Ovary (tissue), 9 donors: ENCODE data around the gene ITPKC. TPM values are rescaled to one million over a fixed set of nuclear protein-coding genes. Genes with fewer than 3 reads are reported as not detected.

Source experiments
- DNase-seq, 5 donors: peaks; one replicate each; pipeline ENCODE4 v3.0.0-alpha.2; 2019 to 2020
- H3K27ac ChIP-seq, 2 donors: fragments of 200-600 bp; one replicate each; pipeline versions ENCODE4 v1.5.1 to v1.8.0; 2019 to 2022
- H3K27me3 ChIP-seq: fragments of 200-600 bp; one replicate; pipeline ENCODE4 v1.8.0; 2022
- H3K36me3 ChIP-seq: fragments of 200-600 bp; sonication (generic); one replicate; pipeline ENCODE4 v1.5.1; 2019
- H3K4me1 ChIP-seq: one replicate; pipeline ENCODE4 v1.8.1; 2013; ENCODE audit warnings: mild to moderate bottlenecking, moderate library complexity; ENCODE audit not compliant: insufficient read depth
- H3K4me3 ChIP-seq: fragments of 200-600 bp; sonication (generic); one replicate; pipeline ENCODE4 v1.5.1; 2017
- H3K9me3 ChIP-seq, 2 donors: fragments of 200-600 bp in 1 of 2; sonication (generic) in 1 of 2; one replicate each; pipeline versions ENCODE4 v1.5.1 to v1.8.1; 2013 to 2019; ENCODE audit warnings: mild to moderate bottlenecking in 1 of 2, moderate library complexity in 1 of 2
- CTCF ChIP-seq, 3 donors: fragments of 450-650 bp in 2 of 3; fragments of 200-600 bp in 1 of 3; IDR thresholded peaks; one replicate each; pipeline versions ENCODE4 v1.5.1 to v1.8.0; 2016 to 2022; ENCODE audit warnings: antibody characterized with exemption in 3 of 3, mild to moderate bottlenecking in 1 of 3
- EP300 ChIP-seq: sonication (generic); formaldehyde crosslinking; IDR thresholded peaks from one replicate; pipeline ENCODE4 v1.6.1; 2017; ENCODE audit warnings: antibody characterized with exemption
- POLR2A ChIP-seq: fragments of 450-650 bp; IDR thresholded peaks from one replicate; pipeline ENCODE4 v1.6.1; 2017; ENCODE audit warnings: antibody characterized with exemption, mild to moderate bottlenecking, moderate library complexity
- WGBS, 3 donors: extraction: QIAGEN DNeasy Blood & Tissue Kit in 1 of 3; methylation state at CpG; one replicate each; pipeline versions ENCODE4 v1.1.5 to v1.1.7; 2013 to 2017; 5-methylcytosine and 5-hydroxymethylcytosine counted together
- intact Hi-C, 4 donors: fragments of 100-400 bp; cut with DNase I; formaldehyde crosslinking; loops; one replicate each; pipeline versions ENCODE4 v1.11.0 to v1.15.1; 2022 to 2023
- polyA plus RNA-seq, 2 donors: library from polyadenylated mRNA; stranded (reverse); fragments of 200-250 nt in 1 of 2; fragments of 350-450 nt in 1 of 2; fragmentation: Illumina TruSeq in 1 of 2; extraction: RNeasy Lipid Tissue Mini Kit (QIAGEN cat#74804) in 1 of 2; gene quantifications; one replicate each; pipeline ENCODE4 v1.2.3, GENCODE V29; 2013 to 2014
- small RNA-seq: library from RNA; depleted of rRNA; stranded (forward); fragments of <200 nt; gene quantifications from one replicate; pipeline ENCODE3, GENCODE V24; 2016
- total RNA-seq, 7 donors: library from RNA; depleted of rRNA in 2 of 7; stranded (reverse); fragments of >200 nt in 2 of 7; fragmentation: NEBNext Ultra II Directional in 3 of 7; extraction: Animal tissue kit (Norgen Biotek cat#: 25700) in 3 of 7; gene quantifications; one replicate each; pipeline versions ENCODE4 v1.1.0 to v1.2.4, GENCODE V29; 2016 to 2023
- donor health status: DM: no; HTN: no; CAD: no; lungs with moderate emphysema.
- donor health status: DM: no; HTN: no; CAD: no.
- donor health status: Bipolar disorder and iron deficiency.
- donor health status: DM: yes; HTN: yes; CAD: no.
- donor health status: DM: no; HTN: no; CAD: no.
- donor health status: DM: yes; HTN: yes; CAD: no.

The ITPKC gene
- total and polyA plus RNA-seq, 9 donors = 6.5 to 117 (median 19.1) TPM

- H3K4me3 ChIP-seq = no peak overlapping the region
- no peaks in the 10 kb centered on the region for H3K36me3 ChIP-seq
- TF ChIP-seq CTCF (IDR thresholded peaks at IDR 0.05) (no peak), POLR2A (no peak), EP300 (no peak)
- no peaks in the 10 kb centered on the region for H3K27me3 ChIP-seq
- H3K27ac ChIP-seq = no peak overlapping the region
- H3K9me3 ChIP-seq = no peaks in the 10 kb centered on the region
- intact Hi-C loops = no loop called here
- 21 to 26% (median 22%) methylated on average over 1 of the region's 1 CpG for WGBS, 3 donors
- no peak for DNase-seq
- H3K4me1 ChIP-seq = no peaks in the 10 kb centered on the region
Observed at GRCh38 chr19:40785526-40785925, 68.6 kb downstream of the ITPKC start.

- intact Hi-C loops = no loop called here
- no peak for DNase-seq
- Histone ChIP-seq H3K27ac (no peak overlapping the region), H3K27me3 (no peaks in the 10 kb centered on the region), H3K9me3 (no peaks in the 10 kb centered on the region), H3K4me1 (no peaks in the 10 kb centered on the region), H3K36me3 (no peaks in the 10 kb centered on the region), H3K4me3 (no peak overlapping the region)
- 82 to 90% (median 84%) methylated on average over 20 to 25 of the region's 25 CpGs for WGBS, 3 donors
- TF ChIP-seq EP300 = no peak
- TF ChIP-seq POLR2A = no peak
Observed at GRCh38 chr19:40786060-40787037, 69.4 kb downstream of the ITPKC start.

Small RNA genes within 50 kb of the gene (small RNA-seq; reads per million reads assigned to genes)
- gene RNU6-195P = not detected

Other genes with a start within 250 kb of the ITPKC start
- 10 to 100 TPM; 23.4 to 48.7 (median 33.8) TPM for gene SHKBP1, start 140.2 kb upstream of the ITPKC start, total RNA-seq
- gene SHKBP1, start 140.2 kb upstream of the ITPKC start, polyA plus RNA-seq = 10 to 100 TPM; 16.3 to 34.8 TPM
- gene LTBP4, start 115.7 kb upstream of the ITPKC start, total RNA-seq = 100 to 1,000 TPM; 214 to 840 (median 547) TPM
- gene LTBP4, start 115.7 kb upstream of the ITPKC start, polyA plus RNA-seq = 100 to 1,000 TPM; 152 to 488 TPM
- gene NUMBL, start 26.5 kb upstream of the ITPKC start, total RNA-seq = 10 to 100 TPM; 38.7 to 88.9 (median 69.3) TPM
- 10 to 100 TPM in 1 of 2 donors, 1 to 10 TPM in 1; 6.7 to 32.9 TPM for gene NUMBL, start 26.5 kb upstream of the ITPKC start, polyA plus RNA-seq
- 10 to 100 TPM; 24.0 to 51.2 (median 42.5) TPM for gene COQ8B, start 226 bp upstream of the ITPKC start, total RNA-seq
- gene COQ8B, start 226 bp upstream of the ITPKC start, polyA plus RNA-seq = 10 to 100 TPM in 1 of 2 donors, 1 to 10 TPM in 1; 8.3 to 41.5 TPM
- gene ACTMAP, start 33.4 kb downstream of the ITPKC start, total RNA-seq = 1 to 10 TPM; 2.1 to 6.5 (median 3.7) TPM
- gene ACTMAP, start 33.4 kb downstream of the ITPKC start, polyA plus RNA-seq = 1 to 10 TPM; 3.0 to 6.4 TPM
- gene SNRPA, start 34.1 kb downstream of the ITPKC start, total RNA-seq = 10 to 100 TPM; 48.9 to 80.7 (median 72.4) TPM
- gene SNRPA, start 34.1 kb downstream of the ITPKC start, polyA plus RNA-seq = 10 to 100 TPM; 56.4 to 83.9 TPM
- 1 to 10 TPM in 5 of 7 donors, not detected in 2; 1.7 to 3.9 (median 2.6) TPM for gene MIA, start 58.4 kb downstream of the ITPKC start, total RNA-seq
- gene MIA, start 58.4 kb downstream of the ITPKC start, polyA plus RNA-seq = 1 to 10 TPM in 1 of 2 donors, not detected in 1; 1.9 TPM
- 10 to 100 TPM in 6 of 7 donors, 1 to 10 TPM in 1; 9.1 to 32.9 (median 19.3) TPM for gene RAB4B, start 61.1 kb downstream of the ITPKC start, total RNA-seq
- 10 to 100 TPM in 1 of 2 donors, 1 to 10 TPM in 1; 6.5 to 18.9 TPM for gene RAB4B, start 61.1 kb downstream of the ITPKC start, polyA plus RNA-seq
- gene EGLN2, start 82.1 kb downstream of the ITPKC start, total RNA-seq = 100 to 1,000 TPM in 4 of 7 donors, 10 to 100 TPM in 3; 61.5 to 121 (median 102) TPM
- gene EGLN2, start 82.1 kb downstream of the ITPKC start, polyA plus RNA-seq = 10 to 100 TPM; 43.6 to 82.7 TPM
- 1 to 10 TPM in 4 of 7 donors, under 1 TPM in 3; 0.25 to 2.7 (median 1.2) TPM for gene CYP2A6, start 133.3 kb downstream of the ITPKC start, total RNA-seq
- 1 to 10 TPM; 1.2 to 3.4 TPM for gene CYP2A6, start 133.3 kb downstream of the ITPKC start, polyA plus RNA-seq
- 1 to 10 TPM in 1 of 7 donors, under 1 TPM in 3, not detected in 3; 0.45 to 1.6 (median 0.69) TPM for gene CYP2A7, start 165.1 kb downstream of the ITPKC start, total RNA-seq
- under 1 TPM; 0.37 to 0.67 TPM for gene CYP2A7, start 165.1 kb downstream of the ITPKC start, polyA plus RNA-seq